ENCODE measurements around the gene KLHDC7A. TPM values are rescaled to one million over a fixed set of nuclear protein-coding genes. Genes with fewer than 3 reads are reported as not detected.

KLHDC7A gene
- total RNA-seq, 2 donors from 2014 or later = not detected

GRCh38 chr1:18444563-18444962 is 36.2 kb upstream of the KLHDC7A start:
- TF ChIP-seq CTCF (IDR thresholded peaks at IDR 0.05) = no peak
- H3K27ac ChIP-seq = no peak overlapping the region
- H3K4me3 ChIP-seq = no peak overlapping the region
- H3K27me3 ChIP-seq (replicated peaks; ENCODE audit: insufficient read depth) = no peaks in the 10 kb centered on the region
- H3K4me1 ChIP-seq (ENCODE audit: control insufficient read depth in 1 of 2, low read depth in 2 of 2) = no peaks in the 10 kb centered on the region
- H3K9me3 ChIP-seq = no peaks in the 10 kb centered on the region
- ATAC-seq (ENCODE audit: insufficient number of reproducible peaks, low FRiP score, low read depth) = no peak
- H3K36me3 ChIP-seq = no peaks in the 10 kb centered on the region
- no peak for DNase-seq (ENCODE audit: low spot score)

- no peaks in the 10 kb centered on the region for H3K9me3 ChIP-seq
- no peaks in the 10 kb centered on the region for H3K4me1 ChIP-seq (ENCODE audit: control insufficient read depth in 1 of 2, low read depth in 2 of 2)
- no peak overlapping the region for H3K4me3 ChIP-seq
- no peaks in the 10 kb centered on the region for H3K36me3 ChIP-seq
- H3K27ac ChIP-seq = no peak overlapping the region
- ATAC-seq (ENCODE audit: insufficient number of reproducible peaks, low FRiP score, low read depth) (no peak), DNase-seq (ENCODE audit: low spot score) (no peak)
- no peaks in the 10 kb centered on the region for H3K27me3 ChIP-seq (replicated peaks; ENCODE audit: insufficient read depth)
- no peak for TF ChIP-seq CTCF (IDR thresholded peaks at IDR 0.05)
Observed at GRCh38 chr1:18446751-18447150, 34.0 kb upstream of the KLHDC7A start.

- ATAC-seq (ENCODE audit: insufficient number of reproducible peaks, low FRiP score, low read depth) = no peak
Observed at GRCh38 chr1:18447509-18448220, 33.1 kb upstream of the KLHDC7A start.

GRCh38 chr1:18448889-18449288 is 31.8 kb upstream of the KLHDC7A start:
- no peaks in the 10 kb centered on the region for H3K4me1 ChIP-seq (ENCODE audit: control insufficient read depth in 1 of 2, low read depth in 2 of 2)
- ATAC-seq (ENCODE audit: insufficient number of reproducible peaks, low FRiP score, low read depth) (no peak), DNase-seq (ENCODE audit: low spot score) (no peak)
- no peaks in the 10 kb centered on the region for H3K36me3 ChIP-seq
- TF ChIP-seq CTCF (IDR thresholded peaks at IDR 0.05) = no peak
- no peak overlapping the region for H3K27ac ChIP-seq
- no peak overlapping the region for H3K4me3 ChIP-seq
- H3K27me3 ChIP-seq (replicated peaks; ENCODE audit: insufficient read depth) = no peaks in the 10 kb centered on the region
- H3K9me3 ChIP-seq = no peaks in the 10 kb centered on the region

More at GRCh38 chr1:18447509-18448220, 33.1 kb upstream of the KLHDC7A start:
- DNase-seq (ENCODE audit: low spot score) = no peak
- H3K9me3 ChIP-seq = no peaks in the 10 kb centered on the region
- H3K36me3 ChIP-seq = no peaks in the 10 kb centered on the region
- no peak overlapping the region for H3K4me3 ChIP-seq
- TF ChIP-seq CTCF (IDR thresholded peaks at IDR 0.05) = no peak
- no peak overlapping the region for H3K27ac ChIP-seq
- no peaks in the 10 kb centered on the region for H3K27me3 ChIP-seq (replicated peaks; ENCODE audit: insufficient read depth)
- no peaks in the 10 kb centered on the region for H3K4me1 ChIP-seq (ENCODE audit: control insufficient read depth in 1 of 2, low read depth in 2 of 2)

- DNase-seq (ENCODE audit: low spot score) (no peak), ATAC-seq (ENCODE audit: insufficient number of reproducible peaks, low FRiP score, low read depth) (no peak)
- no peak for TF ChIP-seq CTCF (IDR thresholded peaks at IDR 0.05)
- no peak overlapping the region for H3K27ac ChIP-seq
- no peaks in the 10 kb centered on the region for H3K9me3 ChIP-seq
- no peaks in the 10 kb centered on the region for H3K4me1 ChIP-seq (ENCODE audit: control insufficient read depth in 1 of 2, low read depth in 2 of 2)
- no peaks in the 10 kb centered on the region for H3K27me3 ChIP-seq (replicated peaks; ENCODE audit: insufficient read depth)
- no peak overlapping the region for H3K4me3 ChIP-seq
- H3K36me3 ChIP-seq = no peaks in the 10 kb centered on the region
Observed at GRCh38 chr1:18452550-18452949, 28.2 kb upstream of the KLHDC7A start.
